GM12878 (cell line): ENCODE data around the gene AGO4. TPM values are rescaled to one million over a fixed set of nuclear protein-coding genes. Genes with fewer than 3 reads are reported as not detected.

Source experiments
- ATAC-seq: fragments of 200-7000 bp; cut with Tn5 transposase; 3 replicates; pipeline ENCODE4 v1.9.1; 2020; ENCODE audit warnings: mild to moderate bottlenecking, moderate library complexity
- BruUV-seq: library from RNA; stranded (reverse); fragments of 400-500 nt; replicated peaks from 2 replicates; lab custom pipeline; 2021; lab: Mats Ljungman, UMichigan
- CTCF ChIA-PET: fragments of 300-600 bp; sonication (Branson Sonifier 250); formaldehyde crosslinking; extraction: SDS; loops from one replicate; lab custom pipeline; 2021; ENCODE audit warnings: inconsistent platforms; lab: Yijun Ruan, JAX
- POLR2A ChIA-PET: fragments of 350-600 bp; formaldehyde crosslinking; extraction: SDS; loops from one replicate; lab custom pipeline; 2021; ENCODE audit warnings: inconsistent platforms; lab: Charles Lee
- RAD21 ChIA-PET: fragments of 300-600 bp; sonication (Branson Sonifier 250); formaldehyde crosslinking; loops from one replicate; lab custom pipeline; 2023; ENCODE audit warnings: antibody characterized with exemption; ENCODE audit not compliant: unreplicated experiment; lab: Charles Lee
- SMC1A ChIA-PET: fragments of 300-600 bp; sonication (Branson Sonifier 250); formaldehyde crosslinking; loops from one replicate; lab custom pipeline; 2023; ENCODE audit not compliant: unreplicated experiment, uncharacterized antibody; lab: Charles Lee
- DNase-seq: peaks from one replicate; pipeline ENCODE4 v3.0.0-alpha.2; 2011; ENCODE audit warnings: low read depth, low spot score
- FAIRE-seq: peaks from 3 replicates; lab custom pipeline; 2011; peaks lifted over from hg19 to GRCh38; lab: Jason Lieb, UNC
- H2AFZ ChIP-seq: 2 replicates; pipeline ENCODE4 v1.6.0; 2011; ENCODE audit warnings: low read depth, low read length, control low read depth; ENCODE audit not compliant: control insufficient read depth
- H3K27ac ChIP-seq: 2 replicates; pipeline ENCODE4 v1.5.1; 2011; ENCODE audit warnings: control low read depth; ENCODE audit not compliant: control insufficient read depth, insufficient read depth
- H3K27me3 ChIP-seq, 2 experiments: replicated peaks in 1 of 2; 2 replicates each; pipeline versions ENCODE4 v1.6.0 to v1.6.1; 2011; ENCODE audit warnings: low read length in 1 of 2; ENCODE audit not compliant: control insufficient read depth in 2 of 2, insufficient read depth in 2 of 2
- H3K36me3 ChIP-seq, 2 experiments: 2 replicates each; pipeline ENCODE4 v1.5.1; 2011; ENCODE audit warnings: low read length in 1 of 2; ENCODE audit not compliant: control insufficient read depth in 2 of 2, insufficient read depth in 2 of 2
- H3K4me1 ChIP-seq: 2 replicates; pipeline ENCODE4 v1.6.1; 2011; ENCODE audit warnings: mild to moderate bottlenecking, low read length, moderate library complexity, mixed read lengths; ENCODE audit not compliant: control insufficient read depth, insufficient read depth
- H3K4me2 ChIP-seq: 2 replicates; pipeline ENCODE4 v1.6.0; 2011; ENCODE audit warnings: control low read depth; ENCODE audit not compliant: control insufficient read depth, insufficient read depth
- H3K4me3 ChIP-seq: fragments of 200-600 bp; sonication (generic); 2 replicates; pipeline ENCODE4 v1.5.1; 2016
- H3K79me2 ChIP-seq: 2 replicates; pipeline ENCODE4 v1.6.0; 2011; ENCODE audit warnings: low read length; ENCODE audit not compliant: control insufficient read depth, insufficient read depth
- H3K9ac ChIP-seq: 2 replicates; pipeline ENCODE4 v1.8.0; 2011; ENCODE audit warnings: low read length, control low read depth, mixed read lengths; ENCODE audit not compliant: control insufficient read depth, insufficient read depth
- H3K9me3 ChIP-seq: replicated peaks from 3 replicates; pipeline ENCODE4 v1.5.1; 2011; ENCODE audit warnings: mild to moderate bottlenecking, low read length; ENCODE audit not compliant: control insufficient read depth, insufficient read depth
- H4K20me1 ChIP-seq: 2 replicates; pipeline ENCODE4 v1.6.0; 2011; ENCODE audit not compliant: control insufficient read depth, insufficient read depth
- BHLHE40 ChIP-seq, 2 experiments: fragments of 450-650 bp in 1 of 2; IDR thresholded peaks; 2 replicates each; pipeline ENCODE4 v1.6.1; 2011 to 2017; ENCODE audit warnings: low read depth in 2 of 2, borderline replicate concordance in 1 of 2, improper control_type of control experiment in 1 of 2, low read length in 1 of 2, mild to moderate bottlenecking in 1 of 2
- CBX3 ChIP-seq: fragments of 200-600 bp; sonication (generic); IDR thresholded peaks from 2 replicates; pipeline ENCODE4 v1.6.1; 2016; ENCODE audit warnings: low read depth, borderline replicate concordance
- CHD4 ChIP-seq: fragments of 200-600 bp; sonication (generic); IDR thresholded peaks from 2 replicates; pipeline ENCODE4 v1.6.1; 2016; ENCODE audit warnings: mild to moderate bottlenecking
- DPF2 ChIP-seq: fragments of 450-650 bp; IDR thresholded peaks from 2 replicates; pipeline ENCODE4 v1.6.1; 2017; ENCODE audit warnings: mild to moderate bottlenecking
- E4F1 ChIP-seq: fragments of 450-650 bp; IDR thresholded peaks from 2 replicates; pipeline ENCODE4 v1.6.1; 2018; ENCODE audit warnings: borderline replicate concordance, mild to moderate bottlenecking; ENCODE audit not compliant: partially characterized antibody
- EGR1 ChIP-seq, 2 experiments: IDR thresholded peaks; 1 replicate in 1 of 2; 2 replicates in 1 of 2; pipeline ENCODE4 v1.6.1; 2011 to 2012; ENCODE audit warnings: low read depth in 2 of 2, low read length in 2 of 2, borderline replicate concordance in 1 of 2, mild to moderate bottlenecking in 1 of 2, moderate library complexity in 1 of 2
- HSF1 ChIP-seq: fragments of 150-350 bp; IDR thresholded peaks from 2 replicates; pipeline ENCODE4 v1.6.1; 2014; ENCODE audit warnings: mild to moderate bottlenecking, low read depth, low read length
- IKZF2 ChIP-seq, 2 experiments: fragments of 450-650 bp; IDR thresholded peaks; 2 replicates each; pipeline ENCODE4 v1.6.1; 2017; ENCODE audit warnings: mild to moderate bottlenecking in 2 of 2, moderate library complexity in 2 of 2
- KDM1A ChIP-seq: fragments of 200-600 bp; sonication (generic); IDR thresholded peaks from 2 replicates; pipeline ENCODE4 v1.6.1; 2016; ENCODE audit warnings: borderline replicate concordance
- LARP7 ChIP-seq: fragments of 450-650 bp; IDR thresholded peaks from 2 replicates; pipeline ENCODE4 v1.6.1; 2017; ENCODE audit warnings: mild to moderate bottlenecking
- MEF2B ChIP-seq: fragments of 450-650 bp; IDR thresholded peaks from 2 replicates; pipeline ENCODE4 v1.6.1; 2018; ENCODE audit warnings: mild to moderate bottlenecking, moderate library complexity; ENCODE audit not compliant: partially characterized antibody, poor library complexity, severe bottlenecking
- NKRF ChIP-seq: fragments of 450-650 bp; conservative IDR thresholded peaks from 2 replicates; pipeline ENCODE4 v1.6.1; 2017; ENCODE audit warnings: mild to moderate bottlenecking, moderate library complexity
- NR2C1 ChIP-seq: fragments of 450-650 bp; IDR thresholded peaks from 2 replicates; pipeline ENCODE4 v1.6.1; 2017; ENCODE audit warnings: antibody characterized with exemption, mild to moderate bottlenecking, moderate library complexity
- PAX5 ChIP-seq: IDR thresholded peaks from 2 replicates; pipeline ENCODE4 v1.6.1; 2011; ENCODE audit warnings: low read depth, low read length, borderline replicate concordance
- POLR2A ChIP-seq: IDR thresholded peaks from 2 replicates; pipeline ENCODE4 v1.6.1; 2011; ENCODE audit warnings: low read depth, mild to moderate bottlenecking, low read length
- POLR2AphosphoS5 ChIP-seq: IDR thresholded peaks from 2 replicates; pipeline ENCODE4 v1.6.1; 2011; ENCODE audit warnings: mild to moderate bottlenecking, low read length, inconsistent platforms
- RBBP5 ChIP-seq: fragments of 200-600 bp; sonication (generic); conservative IDR thresholded peaks from 2 replicates; pipeline ENCODE4 v1.6.1; 2016
- SPI1 ChIP-seq: IDR thresholded peaks from 2 replicates; pipeline ENCODE4 v1.6.1; 2011; ENCODE audit warnings: low read depth, mild to moderate bottlenecking, low read length, moderate library complexity, borderline replicate concordance; ENCODE audit not compliant: insufficient read depth
- TAF1 ChIP-seq: IDR thresholded peaks from 2 replicates; pipeline ENCODE4 v1.6.1; 2011; ENCODE audit warnings: mild to moderate bottlenecking, low read depth, low read length, borderline replicate concordance
- ZBED1 ChIP-seq: IDR thresholded peaks from 2 replicates; pipeline ENCODE4 v1.6.1; 2016; ENCODE audit warnings: borderline replicate concordance
- WGBS: methylation state at CpG from one replicate; pipeline ENCODE4 v1.1.6; 2016; ENCODE audit warnings: low lambda C conversion rate; ENCODE audit not compliant: insufficient replicate concordance, insufficient coverage; ENCODE audit errors: missing lambda C conversion rate; 5-methylcytosine and 5-hydroxymethylcytosine counted together
- in situ Hi-C: fragments of 300-500 bp; cut with MboI; formaldehyde crosslinking; loops from 9 replicates; pipeline ENCODE4 v1.14.3; 2018; ENCODE audit warnings: mixed read lengths
- intact Hi-C: fragments of 100-400 bp; cut with micrococcal nuclease; formaldehyde crosslinking; loops from one replicate; pipeline ENCODE4 v1.14.2; 2022; ENCODE audit not compliant: unreplicated experiment
- polyA plus RNA-seq, 11 experiments: library from polyadenylated mRNA; depleted of rRNA in 4 of 11; unstranded in 6 of 11; stranded (reverse) in 5 of 11; fragments of >200 nt; fragmentation: Nextera tagmentation in 4 of 11; fragmentation: Illumina TruSeq in 1 of 11; extraction: Ambion mirVana in 4 of 11; extraction: Trizol in 1 of 11; gene quantifications; 1 replicate in 1 of 11; 2 replicates in 10 of 11; pipeline versions ENCODE4 v1.2.1 to v1.2.3, GENCODE V29; 2011 to 2016; ENCODE audit warnings: inconsistent platforms in 2 of 11, missing spikeins in 2 of 11, low read depth in 1 of 11
- total RNA-seq, 4 experiments: library from RNA; depleted of rRNA in 3 of 4; stranded (reverse); fragments of >200 nt in 3 of 4; fragmentation: Illumina TruSeq in 1 of 4; extraction: Trizol in 1 of 4; gene quantifications; 2 replicates each; pipeline versions ENCODE4 v1.2.1 to v1.2.3, GENCODE V29; 2013 to 2021

AGO4 gene
- total and polyA plus RNA-seq, 10 of the 15 experiments (the other 5 are each of a cell fraction or from before 2014, with no cell fraction given), result 1.2 to 7.9 (median 3.2) TPM

- no peak for TF ChIP-seq HSF1
- no peak for TF ChIP-seq CHD4
- TF ChIP-seq SPI1, result no peak
These were observed 17.1 kb upstream of the AGO4 start (continued) for GRCh38 chr1:35790670-35791069.

GRCh38 chr1:35795295-35795694, 12.5 kb upstream of the AGO4 start:
- ATAC-seq (no peak), DNase-seq (no peak), FAIRE-seq (no peak)
- ChIA-PET CTCF (interaction anchor here (1.1 kb wide), 1 partner anchor 12 kb away, joined by 3 read pairs; no protein-coding TSS in a partner anchor), POLR2A (no interaction called here), RAD21 (no interaction called here), SMC1A (interaction anchor here (1.0 kb wide), 1 partner anchor 8 kb away, joined by 3 read pairs; no protein-coding TSS in a partner anchor)
- H2AFZ ChIP-seq, result no peak overlapping the region
- H3K9ac ChIP-seq, result no peak overlapping the region
- no peaks in the 10 kb centered on the region for H3K36me3 ChIP-seq
- intact Hi-C loops, result no loop called here
- peaks cover 16% of the 10 kb centered on the region for H3K4me1 ChIP-seq
- in situ Hi-C loops, result no loop called here
- H3K27me3 ChIP-seq, result no peaks in the 10 kb centered on the region
- no peaks in the 10 kb centered on the region for H3K9me3 ChIP-seq
- BruUV-seq, result no TSS peak
- no peaks in the 10 kb centered on the region for H4K20me1 ChIP-seq
- WGBS, result 89% methylated on average over 7 of the region's 7 CpGs
- H3K4me3 ChIP-seq, result no peak overlapping the region
- no peak overlapping the region for H3K27ac ChIP-seq
- H3K4me2 ChIP-seq, result no peak overlapping the region
- H3K79me2 ChIP-seq, result no peaks in the 10 kb centered on the region
- no peak for TF ChIP-seq EGR1 (IDR thresholded peaks at IDR 0.05; ENCODE audit: borderline replicate concordance in 1 of 2, low read depth in 2 of 2, low read length in 2 of 2)
- no peak for TF ChIP-seq POLR2A
- no peak for TF ChIP-seq NKRF
- no peak for TF ChIP-seq BHLHE40 (IDR thresholded peaks at IDR 0.05; ENCODE audit: borderline replicate concordance in 1 of 2, low read depth in 2 of 2, low read length in 1 of 2)
- no peak for TF ChIP-seq DPF2
- TF ChIP-seq PAX5, result no peak
- TF ChIP-seq ZBED1, result no peak
- no peak for TF ChIP-seq KDM1A
- TF ChIP-seq E4F1, result no peak
- no peak for TF ChIP-seq LARP7
- no peak for TF ChIP-seq RBBP5
- TF ChIP-seq POLR2AphosphoS5, result no peak
- no peak for TF ChIP-seq MEF2B
- TF ChIP-seq CBX3, result no peak
- no peak for TF ChIP-seq TAF1
- TF ChIP-seq IKZF2 (IDR thresholded peaks at IDR 0.05), result no peak
- no peak for TF ChIP-seq NR2C1
